Measurements from ENCODE around the gene MYBBP1A. TPM values are rescaled to one million over a fixed set of nuclear protein-coding genes. Genes with fewer than 3 reads are reported as not detected.
"Not testable (repeated sequence)": the region's sequence is repeated elsewhere in the genome, so short reads cannot be mapped to it uniquely, and the experiment has no call there.

Gene MYBBP1A, protein sequence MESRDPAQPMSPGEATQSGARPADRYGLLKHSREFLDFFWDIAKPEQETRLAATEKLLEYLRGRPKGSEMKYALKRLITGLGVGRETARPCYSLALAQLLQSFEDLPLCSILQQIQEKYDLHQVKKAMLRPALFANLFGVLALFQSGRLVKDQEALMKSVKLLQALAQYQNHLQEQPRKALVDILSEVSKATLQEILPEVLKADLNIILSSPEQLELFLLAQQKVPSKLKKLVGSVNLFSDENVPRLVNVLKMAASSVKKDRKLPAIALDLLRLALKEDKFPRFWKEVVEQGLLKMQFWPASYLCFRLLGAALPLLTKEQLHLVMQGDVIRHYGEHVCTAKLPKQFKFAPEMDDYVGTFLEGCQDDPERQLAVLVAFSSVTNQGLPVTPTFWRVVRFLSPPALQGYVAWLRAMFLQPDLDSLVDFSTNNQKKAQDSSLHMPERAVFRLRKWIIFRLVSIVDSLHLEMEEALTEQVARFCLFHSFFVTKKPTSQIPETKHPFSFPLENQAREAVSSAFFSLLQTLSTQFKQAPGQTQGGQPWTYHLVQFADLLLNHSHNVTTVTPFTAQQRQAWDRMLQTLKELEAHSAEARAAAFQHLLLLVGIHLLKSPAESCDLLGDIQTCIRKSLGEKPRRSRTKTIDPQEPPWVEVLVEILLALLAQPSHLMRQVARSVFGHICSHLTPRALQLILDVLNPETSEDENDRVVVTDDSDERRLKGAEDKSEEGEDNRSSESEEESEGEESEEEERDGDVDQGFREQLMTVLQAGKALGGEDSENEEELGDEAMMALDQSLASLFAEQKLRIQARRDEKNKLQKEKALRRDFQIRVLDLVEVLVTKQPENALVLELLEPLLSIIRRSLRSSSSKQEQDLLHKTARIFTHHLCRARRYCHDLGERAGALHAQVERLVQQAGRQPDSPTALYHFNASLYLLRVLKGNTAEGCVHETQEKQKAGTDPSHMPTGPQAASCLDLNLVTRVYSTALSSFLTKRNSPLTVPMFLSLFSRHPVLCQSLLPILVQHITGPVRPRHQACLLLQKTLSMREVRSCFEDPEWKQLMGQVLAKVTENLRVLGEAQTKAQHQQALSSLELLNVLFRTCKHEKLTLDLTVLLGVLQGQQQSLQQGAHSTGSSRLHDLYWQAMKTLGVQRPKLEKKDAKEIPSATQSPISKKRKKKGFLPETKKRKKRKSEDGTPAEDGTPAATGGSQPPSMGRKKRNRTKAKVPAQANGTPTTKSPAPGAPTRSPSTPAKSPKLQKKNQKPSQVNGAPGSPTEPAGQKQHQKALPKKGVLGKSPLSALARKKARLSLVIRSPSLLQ (N-terminal part only)
- total RNA-seq (2021) = 163 and 177 TPM in 2 replicates
- Bru-seq, nascent RNA = percentile 68 among the genes with signal in this experiment
- BruChase-seq, experiment 1, labeled RNA remaining after a 2-hour chase = percentile 78 among the genes with signal in this experiment
- BruChase-seq, experiment 2, labeled RNA remaining after a 6-hour chase = percentile 92 among the genes with signal in this experiment
- long read RNA-seq, full-length matches to known transcripts = 142 of 222 reads
- long read RNA-seq, partial matches to known transcripts = 52 of 222 reads
- long read RNA-seq, other reads (novel, unspliced or antisense) = 28 of 222 reads

DNA sequence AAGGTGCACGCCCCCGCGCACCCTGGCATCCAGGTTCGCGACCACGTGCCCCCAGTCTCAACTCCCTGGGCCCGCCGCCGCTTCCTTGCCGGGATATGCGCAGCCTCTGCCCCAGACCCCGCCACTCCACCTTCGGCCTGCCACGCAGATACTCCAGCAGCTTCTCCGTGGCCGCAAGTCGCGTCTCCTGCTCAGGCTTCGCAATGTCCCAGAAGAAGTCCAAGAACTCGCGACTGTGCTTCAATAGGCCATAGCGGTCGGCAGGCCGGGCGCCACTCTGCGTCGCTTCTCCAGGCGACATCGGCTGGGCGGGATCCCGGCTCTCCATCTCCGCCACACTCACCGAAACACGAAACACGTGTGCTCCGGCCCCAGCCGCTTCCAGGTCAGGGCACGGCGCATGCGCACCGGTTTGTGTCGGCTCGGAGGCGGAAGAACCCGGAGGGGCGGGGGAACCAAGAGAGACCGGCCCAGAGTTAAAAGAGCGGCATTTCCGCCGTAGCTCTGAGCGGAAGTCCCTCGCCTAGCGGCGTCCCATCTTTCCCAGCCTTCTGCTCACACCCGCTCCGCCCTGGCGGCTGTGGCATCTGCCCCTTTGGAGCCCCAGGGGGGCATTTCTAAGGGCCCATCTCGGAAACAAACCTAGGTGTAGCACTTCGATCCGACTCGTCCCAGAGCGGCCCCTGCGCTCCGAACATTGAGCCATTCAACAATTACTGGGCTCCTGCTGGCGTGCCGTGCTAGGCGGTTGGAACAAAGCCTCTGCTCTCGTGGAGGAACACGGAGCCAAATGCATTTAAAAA is at the start of gene MYBBP1A:
Gene MYBBP1A (minus strand): TSS at position 388 of the 803 bp plus-strand sequence. CDS start 60 bp downstream, at position 328.
- H3K27me3 ChIP-seq (replicated peaks; ENCODE audit: insufficient read depth, low read depth, low read length, poor library complexity) = no peaks in the 10 kb centered on the region
- intact Hi-C loops (cut with micrococcal nuclease; ENCODE audit: unreplicated experiment) = no loop called here
- peak; percentile 98 for DNase-seq (ENCODE audit: low spot score)
- H3K36me3 ChIP-seq (ENCODE audit: insufficient read depth, low read length, poor library complexity, severe bottlenecking) = peaks cover 39% of the 10 kb centered on the region
- no peak for TF ChIP-seq EZH2 (IDR thresholded peaks at IDR 0.05; ENCODE audit: borderline replicate concordance, low read depth, low read length, poor library complexity, severe bottlenecking)
- TF ChIP-seq, protein P1, sequence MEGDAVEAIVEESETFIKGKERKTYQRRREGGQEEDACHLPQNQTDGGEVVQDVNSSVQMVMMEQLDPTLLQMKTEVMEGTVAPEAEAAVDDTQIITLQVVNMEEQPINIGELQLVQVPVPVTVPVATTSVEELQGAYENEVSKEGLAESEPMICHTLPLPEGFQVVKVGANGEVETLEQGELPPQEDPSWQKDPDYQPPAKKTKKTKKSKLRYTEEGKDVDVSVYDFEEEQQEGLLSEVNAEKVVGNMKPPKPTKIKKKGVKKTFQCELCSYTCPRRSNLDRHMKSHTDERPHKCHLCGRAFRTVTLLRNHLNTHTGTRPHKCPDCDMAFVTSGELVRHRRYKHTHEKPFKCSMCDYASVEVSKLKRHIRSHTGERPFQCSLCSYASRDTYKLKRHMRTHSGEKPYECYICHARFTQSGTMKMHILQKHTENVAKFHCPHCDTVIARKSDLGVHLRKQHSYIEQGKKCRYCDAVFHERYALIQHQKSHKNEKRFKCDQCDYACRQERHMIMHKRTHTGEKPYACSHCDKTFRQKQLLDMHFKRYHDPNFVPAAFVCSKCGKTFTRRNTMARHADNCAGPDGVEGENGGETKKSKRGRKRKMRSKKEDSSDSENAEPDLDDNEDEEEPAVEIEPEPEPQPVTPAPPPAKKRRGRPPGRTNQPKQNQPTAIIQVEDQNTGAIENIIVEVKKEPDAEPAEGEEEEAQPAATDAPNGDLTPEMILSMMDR (conservative IDR thresholded peaks at IDR 0.05; ENCODE audit: low read depth, low read length) = peak; percentile 48
- POLR2A ChIA-PET (ENCODE audit: low non-redundant PET) = no interaction called here
- TSS peak; percentile 37 for BruUV-seq (replicated peaks)
- peaks cover 6% of the 10 kb centered on the region for H3K4me1 ChIP-seq (ENCODE audit: insufficient read depth, low read length, poor library complexity, severe bottlenecking)
- H3K27ac ChIP-seq (ENCODE audit: low read depth, low read length, poor library complexity, severe bottlenecking) = peak within 1 kb of the TSS; percentile 71
- CTCF ChIA-PET = interaction anchor here (0.6 to 1.0 kb wide), 2 partner anchors 72 to 405 kb away, joined by 4 to 6 read pairs; no protein-coding TSS in a partner anchor
- H3K9me3 ChIP-seq (ENCODE audit: low read depth, low read length, poor library complexity, severe bottlenecking) = no peaks in the 10 kb centered on the region
- H3K4me3 ChIP-seq (ENCODE audit: low read depth, low read length, poor library complexity, severe bottlenecking) = peak within 1 kb of the TSS; percentile 91

DNA sequence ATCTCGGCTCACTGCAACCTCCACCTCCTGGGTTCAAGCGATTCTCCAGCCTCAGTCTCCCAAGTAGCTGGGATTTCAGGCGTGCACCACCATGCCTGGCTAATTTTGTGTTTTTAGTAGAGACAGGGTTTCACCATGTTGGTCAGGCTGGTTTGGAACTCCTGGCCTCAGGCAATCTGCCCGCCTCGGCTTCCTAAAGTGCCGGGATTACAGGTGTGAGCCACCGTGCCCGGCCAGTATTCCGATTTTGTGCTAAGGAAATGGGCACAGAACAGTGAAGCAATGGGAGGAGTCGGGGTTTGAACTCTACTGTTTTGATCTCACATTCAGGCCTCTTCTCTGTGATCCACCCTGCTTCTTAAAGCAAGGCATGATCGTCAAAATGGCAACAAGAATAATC is 49.6 kb upstream of the MYBBP1A start:
- DNase-seq (ENCODE audit: low spot score); H3K27me3 ChIP-seq (replicated peaks; ENCODE audit: insufficient read depth, low read depth, low read length, poor library complexity); H3K9me3 ChIP-seq (ENCODE audit: low read depth, low read length, poor library complexity, severe bottlenecking); BruUV-seq (replicated peaks); intact Hi-C loops (cut with micrococcal nuclease; ENCODE audit: unreplicated experiment); CTCF ChIA-PET; H3K36me3 ChIP-seq (ENCODE audit: insufficient read depth, low read length, poor library complexity, severe bottlenecking); POLR2A ChIA-PET (ENCODE audit: low non-redundant PET); H3K27ac ChIP-seq (ENCODE audit: low read depth, low read length, poor library complexity, severe bottlenecking); H3K4me3 ChIP-seq (ENCODE audit: low read depth, low read length, poor library complexity, severe bottlenecking): not testable (repeated sequence)
- H3K4me1 ChIP-seq (ENCODE audit: insufficient read depth, low read length, poor library complexity, severe bottlenecking) = peaks cover 17% of the 10 kb centered on the region

DNA sequence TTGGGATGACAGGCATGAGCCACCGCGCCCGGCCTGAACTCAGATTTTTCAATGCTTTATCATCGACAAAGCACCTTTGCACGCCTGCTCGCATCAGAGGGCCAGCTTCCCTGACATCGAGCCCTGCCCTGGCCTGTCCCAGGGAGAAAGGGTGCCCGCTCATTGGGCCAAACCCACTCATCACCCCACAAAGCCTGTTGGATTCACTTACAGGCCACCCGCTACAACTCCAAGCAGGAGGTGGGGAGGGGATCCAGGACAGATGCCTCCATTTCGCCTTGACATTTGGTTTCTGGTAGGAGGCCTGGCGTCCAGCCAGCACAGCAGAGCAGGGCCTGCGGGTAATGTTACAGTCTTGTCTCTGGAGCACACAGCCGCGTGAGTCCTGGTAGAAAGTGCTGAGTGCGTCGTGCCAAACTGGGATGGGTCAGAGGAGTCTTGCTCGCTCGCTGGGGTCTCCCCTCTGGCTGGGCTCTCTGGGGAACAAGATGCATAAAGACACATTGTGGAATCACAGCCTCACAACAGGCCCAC is 49.0 kb upstream of the MYBBP1A start:
- no peak overlapping the region for H3K4me3 ChIP-seq (ENCODE audit: low read depth, low read length, poor library complexity, severe bottlenecking)
- intact Hi-C loops (cut with micrococcal nuclease; ENCODE audit: unreplicated experiment) = no loop called here
- POLR2A ChIA-PET (ENCODE audit: low non-redundant PET) = no interaction called here
- DNase-seq (ENCODE audit: low spot score) = peak; percentile 79
- H3K36me3 ChIP-seq (ENCODE audit: insufficient read depth, low read length, poor library complexity, severe bottlenecking) = no peaks in the 10 kb centered on the region
- BruUV-seq (replicated peaks) = no TSS peak
- CTCF ChIA-PET = no interaction called here
- peaks cover 17% of the 10 kb centered on the region for H3K4me1 ChIP-seq (ENCODE audit: insufficient read depth, low read length, poor library complexity, severe bottlenecking)
- no peaks in the 10 kb centered on the region for H3K27me3 ChIP-seq (replicated peaks; ENCODE audit: insufficient read depth, low read depth, low read length, poor library complexity)
- H3K27ac ChIP-seq (ENCODE audit: low read depth, low read length, poor library complexity, severe bottlenecking) = no peak overlapping the region
- no peak for TF ChIP-seq EZH2 (IDR thresholded peaks at IDR 0.05; ENCODE audit: borderline replicate concordance, low read depth, low read length, poor library complexity, severe bottlenecking)
- TF ChIP-seq, protein P1 (conservative IDR thresholded peaks at IDR 0.05; ENCODE audit: low read depth, low read length) = no peak
- no peaks in the 10 kb centered on the region for H3K9me3 ChIP-seq (ENCODE audit: low read depth, low read length, poor library complexity, severe bottlenecking)

Measured in A673 (cell line).